Measurements from ENCODE around the gene OSBPL10. TPM values are rescaled to one million over a fixed set of nuclear protein-coding genes. Genes with fewer than 3 reads are reported as not detected.
A peak's percentile ranks its signal among the peaks of the same experiment; 100 is the strongest.

The OSBPL10 gene
- total RNA-seq, 2 experiments from 2014 or later = 65.7 to 170 TPM

GRCh38 chr3:31777887-31778286 is 203.2 kb downstream of the OSBPL10 start:
- Histone ChIP-seq H3K4me3 (ENCODE audit: low read depth, low read length, poor library complexity, severe bottlenecking) (no peak overlapping the region), H3K4me1 (ENCODE audit: insufficient read depth, low read length, poor library complexity, severe bottlenecking) (peaks cover 24% of the 10 kb centered on the region), H3K9me3 (ENCODE audit: low read length) (peaks cover 28% of the 10 kb centered on the region; the same call in 1 of the 2 replicates), H3K36me3 (ENCODE audit: insufficient read depth, low read length) (peaks cover 73% of the 10 kb centered on the region), H3K27ac (ENCODE audit: low read depth, low read length, poor library complexity, severe bottlenecking) (no peak overlapping the region), H3K79me2 (ENCODE audit: insufficient read depth, low read depth, low read length) (peaks cover 69% of the 10 kb centered on the region), H3K4me2 (ENCODE audit: low read length) (peak overlapping the region; percentile 8; the same call in 1 of the 2 replicates), H3K9me2 (ENCODE audit: insufficient read depth, low read length) (no peaks in the 10 kb centered on the region), H4K20me1 (ENCODE audit: insufficient read depth, low read length) (no peaks in the 10 kb centered on the region), H2AFZ (ENCODE audit: low read length) (no peak overlapping the region)
- CTCF ChIA-PET (ENCODE audit: unreplicated experiment) = no interaction called here
- POLR2A ChIA-PET = interaction anchor here (0.6 to 1.1 kb wide), 3 partner anchors 22 to 53 kb away, joined by 3 to 6 read pairs (median 3); no protein-coding TSS in a partner anchor
- DNase-seq (ENCODE audit: low spot score) = no peak
- intact Hi-C loops (cut with micrococcal nuclease; ENCODE audit: unreplicated experiment) = no loop called here
- TF ChIP-seq CTCF (conservative IDR thresholded peaks at IDR 0.05; ENCODE audit: low read length) (no peak), EZH2phosphoT487 (IDR thresholded peaks at IDR 0.05; ENCODE audit: borderline replicate concordance, low read depth, low read length) (no peak)
- no TSS peak for BruUV-seq (replicated peaks)

GRCh38 chr3:31777092-31777491 is 204.0 kb downstream of the OSBPL10 start:
- DNase-seq (ENCODE audit: low spot score) = no peak
- H3K9me3 ChIP-seq (ENCODE audit: low read length) = peaks cover 23% of the 10 kb centered on the region; the same call in 1 of the 2 replicates
- no TSS peak for BruUV-seq (replicated peaks)
- H3K4me1 ChIP-seq (ENCODE audit: insufficient read depth, low read length, poor library complexity, severe bottlenecking) = peaks cover 29% of the 10 kb centered on the region
- intact Hi-C loops (cut with micrococcal nuclease; ENCODE audit: unreplicated experiment) = no loop called here
- H3K4me2 ChIP-seq (ENCODE audit: low read length) = no peak overlapping the region
- ChIA-PET POLR2A (interaction anchor here (0.5 to 0.7 kb wide), 3 partner anchors 22 to 70 kb away, joined by 3 to 6 read pairs (median 4); no protein-coding TSS in a partner anchor), CTCF (ENCODE audit: unreplicated experiment) (no interaction called here)
- H3K27ac ChIP-seq (ENCODE audit: low read depth, low read length, poor library complexity, severe bottlenecking) = no peak overlapping the region
- peaks cover 65% of the 10 kb centered on the region for H3K79me2 ChIP-seq (ENCODE audit: insufficient read depth, low read depth, low read length)
- no peaks in the 10 kb centered on the region for H3K9me2 ChIP-seq (ENCODE audit: insufficient read depth, low read length)
- no peak overlapping the region for H2AFZ ChIP-seq (ENCODE audit: low read length)
- H3K36me3 ChIP-seq (ENCODE audit: insufficient read depth, low read length) = peaks cover 70% of the 10 kb centered on the region
- H4K20me1 ChIP-seq (ENCODE audit: insufficient read depth, low read length) = peaks cover 5% of the 10 kb centered on the region; the same call in 1 of the 2 replicates
- H3K4me3 ChIP-seq (ENCODE audit: low read depth, low read length, poor library complexity, severe bottlenecking) = no peak overlapping the region
- no peak for TF ChIP-seq EZH2phosphoT487 (IDR thresholded peaks at IDR 0.05; ENCODE audit: borderline replicate concordance, low read depth, low read length)
- TF ChIP-seq CTCF (conservative IDR thresholded peaks at IDR 0.05; ENCODE audit: low read length) = no peak

- CTCF ChIA-PET (ENCODE audit: unreplicated experiment) = no interaction called here
- Histone ChIP-seq H3K4me2 (ENCODE audit: low read length) (no peak overlapping the region), H3K4me1 (ENCODE audit: insufficient read depth, low read length, poor library complexity, severe bottlenecking) (peaks cover 29% of the 10 kb centered on the region), H3K4me3 (ENCODE audit: low read depth, low read length, poor library complexity, severe bottlenecking) (no peak overlapping the region), H3K36me3 (ENCODE audit: insufficient read depth, low read length) (peaks cover 64% of the 10 kb centered on the region), H3K9me3 (ENCODE audit: low read length) (peaks cover 16% of the 10 kb centered on the region; the same call in 1 of the 2 replicates), H3K79me2 (ENCODE audit: insufficient read depth, low read depth, low read length) (peaks cover 61% of the 10 kb centered on the region), H2AFZ (ENCODE audit: low read length) (no peak overlapping the region), H4K20me1 (ENCODE audit: insufficient read depth, low read length) (peaks cover 5% of the 10 kb centered on the region; the same call in 1 of the 2 replicates), H3K27ac (ENCODE audit: low read depth, low read length, poor library complexity, severe bottlenecking) (no peak overlapping the region), H3K9me2 (ENCODE audit: insufficient read depth, low read length) (no peaks in the 10 kb centered on the region)
- intact Hi-C loops (cut with micrococcal nuclease; ENCODE audit: unreplicated experiment) = no loop called here
- TF ChIP-seq EZH2phosphoT487 (IDR thresholded peaks at IDR 0.05; ENCODE audit: borderline replicate concordance, low read depth, low read length) = no peak
- TF ChIP-seq CTCF (conservative IDR thresholded peaks at IDR 0.05; ENCODE audit: low read length) = no peak
- POLR2A ChIA-PET = interaction anchor here (0.7 kb wide), 1 partner anchor 22 kb away, joined by 3 read pairs; no protein-coding TSS in a partner anchor
- no TSS peak for BruUV-seq (replicated peaks)
- no peak for DNase-seq (ENCODE audit: low spot score)
Measured at GRCh38 chr3:31776016-31776415, 205.0 kb downstream of the OSBPL10 start.
